GM19238 (cell line): ENCODE results near the gene CYP26A1.
A peak's percentile ranks its signal among the peaks of the same experiment; 100 is the strongest.
"Not testable (repeated sequence)": the region's sequence is repeated elsewhere in the genome, so short reads cannot be mapped to it uniquely, and the experiment has no call there.

Source experiments
- DNase-seq: peaks from one replicate; pipeline ENCODE4 v3.0.0; 2011; ENCODE audit warnings: low spot score; ENCODE audit not compliant: insufficient read length

CYP26A1 gene

GRCh38 chr10:93079663-93080349 lies 6.1 kb downstream of the CYP26A1 start:
- no peak for DNase-seq

DNA sequence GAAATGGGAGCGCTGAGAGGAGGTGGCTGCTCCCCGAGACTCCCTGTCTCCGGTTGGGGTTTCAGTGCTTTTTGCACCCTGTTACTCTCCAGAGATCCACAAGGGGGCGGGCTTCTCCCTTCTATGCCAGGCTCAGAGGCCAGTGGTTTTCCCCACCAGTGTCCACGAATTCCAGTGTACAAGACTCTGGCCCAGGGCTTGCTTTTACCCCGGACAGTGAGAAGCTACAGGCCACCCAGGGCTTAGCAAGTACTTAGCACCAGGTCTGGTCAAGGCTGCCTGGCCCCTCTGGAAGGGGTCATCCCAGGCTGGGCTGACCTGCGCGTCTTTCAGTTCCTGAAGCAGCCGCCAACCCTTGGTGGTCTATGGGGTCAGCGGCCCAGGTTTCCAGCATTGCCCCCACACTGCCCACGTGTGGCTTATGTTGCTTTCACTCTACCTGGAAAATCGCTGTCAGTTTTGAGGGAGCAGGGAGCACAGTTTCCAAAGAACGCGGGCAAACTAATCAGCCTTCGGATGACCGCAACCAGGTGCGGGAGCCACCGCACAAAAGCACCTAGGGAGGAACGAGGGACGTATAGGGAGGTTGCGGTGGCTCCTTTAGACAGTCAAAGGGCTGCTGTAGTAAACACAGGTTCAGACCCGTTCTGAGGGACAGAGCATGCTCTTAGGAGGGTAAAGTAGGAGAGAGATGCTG lies 6.8 kb downstream of the CYP26A1 start:
- DNase-seq: peak; percentile 77

- DNase-seq: no peak
These were observed 7.6 kb downstream of the CYP26A1 start for GRCh38 chr10:93081318-93081717.

DNA sequence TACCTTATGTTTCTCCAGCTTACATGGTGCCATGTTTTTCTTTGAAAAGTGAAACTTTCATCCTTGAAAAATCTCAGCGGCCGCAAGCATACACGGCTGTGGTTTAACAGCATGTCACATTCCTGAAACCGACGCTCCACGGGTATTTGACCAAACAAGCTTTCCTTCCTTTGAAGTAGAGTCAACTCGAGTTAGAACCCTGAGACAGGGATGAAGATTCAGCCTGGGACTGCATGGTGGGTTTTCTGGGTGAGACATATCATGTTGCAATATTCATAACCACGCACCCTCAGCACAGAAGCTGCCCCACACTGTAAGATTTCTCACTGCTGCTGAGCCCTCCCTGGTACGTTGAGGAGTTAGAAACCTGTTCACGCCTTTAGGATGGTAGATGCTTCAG lies 8.1 kb downstream of the CYP26A1 start:
- no peak for DNase-seq

DNA sequence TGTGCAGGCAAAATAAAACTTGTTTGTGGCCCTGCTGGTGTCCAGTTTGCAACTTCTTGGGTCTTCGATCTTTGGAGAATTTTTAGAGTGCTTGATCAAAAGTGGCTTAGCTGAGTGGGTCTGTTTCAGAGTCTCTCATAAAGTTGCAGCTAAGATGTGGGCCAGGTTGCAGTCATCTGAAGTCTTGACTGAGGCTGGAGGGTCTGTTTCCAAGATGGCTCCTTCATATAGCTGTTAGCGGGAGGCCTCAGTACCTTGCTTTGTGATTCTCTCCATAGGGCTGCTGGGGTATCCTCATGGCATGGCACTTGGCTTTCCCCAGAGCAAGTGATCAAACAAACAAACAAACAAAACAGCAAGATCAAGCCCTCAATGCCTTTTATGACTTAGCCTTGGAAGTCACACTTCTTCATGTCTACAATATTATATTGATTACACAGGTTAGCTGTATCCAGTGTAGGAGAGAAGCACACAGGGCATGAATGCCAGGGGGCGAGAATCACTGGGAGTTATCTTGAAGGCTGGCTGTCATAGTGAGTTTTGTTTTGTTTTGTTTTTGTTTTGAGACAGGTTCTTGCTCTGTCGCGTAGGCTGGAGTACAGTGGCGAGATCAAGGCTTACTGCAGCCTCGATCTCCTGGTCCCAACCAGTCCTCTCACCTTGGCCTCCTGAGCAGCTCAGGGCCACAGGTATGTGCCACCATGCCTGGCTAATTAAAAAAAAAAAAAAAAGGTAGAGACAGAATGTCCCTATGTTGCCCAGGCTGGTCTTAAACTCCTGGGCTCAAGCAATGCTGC lies 10.2 kb downstream of the CYP26A1 start:
- no peak for DNase-seq

- DNase-seq: no peak
These were observed 11.7 kb downstream of the CYP26A1 start for GRCh38 chr10:93085272-93085859.

- no peak for DNase-seq
These were observed 12.6 kb downstream of the CYP26A1 start for GRCh38 chr10:93086289-93086688.

DNA sequence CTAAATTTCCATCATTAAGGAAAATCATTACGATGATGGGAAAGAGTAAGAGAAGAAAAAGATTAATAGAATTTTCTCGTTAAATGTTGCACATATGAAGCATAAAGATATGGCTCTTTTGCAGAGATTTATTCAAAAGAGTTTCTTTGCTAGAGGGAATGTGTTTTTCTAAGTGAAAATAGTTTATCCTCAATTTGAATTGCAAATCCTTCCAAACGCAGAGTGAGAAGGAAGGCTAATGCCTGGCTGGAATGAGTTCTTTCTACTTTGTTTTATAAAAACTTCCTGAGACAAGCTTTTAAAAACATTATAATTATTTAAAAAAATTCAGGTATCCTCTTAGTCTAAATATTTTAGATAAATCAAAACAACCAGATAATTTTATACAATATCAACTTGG lies 14.2 kb downstream of the CYP26A1 start:
- no peak for DNase-seq

DNA sequence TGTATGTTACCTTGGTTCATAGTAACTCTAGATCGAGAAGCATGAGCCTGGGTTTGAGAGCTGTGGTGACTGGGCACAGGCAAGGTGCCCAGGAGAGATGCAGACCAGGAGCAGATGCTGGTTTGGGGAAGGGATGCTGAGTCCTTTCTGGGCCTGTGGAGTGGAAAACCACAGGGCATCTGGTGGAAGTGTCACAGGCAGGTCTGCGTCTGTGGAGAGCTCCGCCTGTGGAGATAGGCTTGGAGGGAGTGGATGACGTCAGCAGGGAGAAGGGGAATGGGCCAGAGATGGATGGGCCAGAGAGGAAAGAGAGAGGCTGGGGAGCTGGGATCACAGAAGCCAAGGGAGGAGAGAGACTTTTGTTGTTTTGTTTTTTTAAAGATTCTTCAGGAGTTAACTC lies 14.8 kb downstream of the CYP26A1 start:
- DNase-seq: no peak

DNA sequence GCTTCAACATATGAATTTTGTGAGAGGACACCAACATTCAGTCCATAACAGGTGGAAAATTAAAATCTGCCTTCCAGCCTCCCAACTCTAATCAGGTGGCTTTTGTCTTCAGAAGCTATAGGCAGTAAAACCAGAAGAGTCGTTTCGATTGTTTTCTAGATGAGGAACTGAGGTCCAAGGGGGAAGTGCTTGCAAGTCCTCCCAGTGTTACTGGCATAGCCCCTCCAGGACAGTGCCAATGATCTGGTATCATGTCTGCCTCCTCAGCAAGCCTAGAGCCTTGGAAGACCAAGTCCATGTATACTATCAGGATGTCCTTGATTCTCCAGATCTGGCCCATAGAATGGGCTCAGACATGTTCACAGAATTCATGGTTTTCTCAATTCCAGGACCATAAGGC lies 16.9 kb downstream of the CYP26A1 start:
- DNase-seq: no peak

DNA sequence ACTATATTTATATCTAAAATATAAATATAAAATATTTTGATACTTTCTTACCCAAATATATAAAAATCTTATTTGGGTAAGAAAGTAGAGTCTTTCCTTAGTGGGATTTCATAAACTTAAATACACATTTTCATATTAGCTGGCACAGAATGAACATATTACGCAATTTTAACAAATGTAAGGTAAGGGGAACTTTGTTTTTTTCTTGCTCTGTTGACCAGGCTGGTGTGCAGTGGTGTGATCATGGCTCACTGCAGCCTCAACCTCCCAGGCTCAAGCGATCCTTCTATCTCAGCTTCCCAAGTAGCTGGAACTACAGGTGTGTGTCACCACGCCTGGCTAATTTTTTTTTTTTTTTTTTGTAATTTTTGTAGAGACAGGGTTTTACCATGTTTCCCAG lies 18.3 kb downstream of the CYP26A1 start:
- no peak for DNase-seq

DNA sequence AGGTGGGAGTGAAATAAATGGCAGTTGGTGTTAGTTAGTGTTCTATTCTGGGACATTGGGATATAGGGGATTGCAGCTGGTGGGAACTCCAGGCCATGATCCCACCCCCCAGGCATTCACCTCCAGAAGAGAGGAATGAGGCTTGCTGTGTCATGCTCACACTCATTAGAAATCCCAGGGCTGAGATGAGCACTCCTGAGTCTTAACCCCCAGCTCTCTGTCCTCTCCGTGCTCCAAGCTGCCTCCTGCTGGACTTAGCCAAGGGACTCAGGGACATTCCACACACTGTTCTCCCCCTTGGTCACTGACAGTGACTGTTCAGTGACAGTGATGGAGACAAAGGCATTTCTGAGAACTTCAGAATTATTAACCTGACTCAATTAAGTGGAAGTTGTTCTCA lies 21.5 kb downstream of the CYP26A1 start:
- DNase-seq: no peak

DNA sequence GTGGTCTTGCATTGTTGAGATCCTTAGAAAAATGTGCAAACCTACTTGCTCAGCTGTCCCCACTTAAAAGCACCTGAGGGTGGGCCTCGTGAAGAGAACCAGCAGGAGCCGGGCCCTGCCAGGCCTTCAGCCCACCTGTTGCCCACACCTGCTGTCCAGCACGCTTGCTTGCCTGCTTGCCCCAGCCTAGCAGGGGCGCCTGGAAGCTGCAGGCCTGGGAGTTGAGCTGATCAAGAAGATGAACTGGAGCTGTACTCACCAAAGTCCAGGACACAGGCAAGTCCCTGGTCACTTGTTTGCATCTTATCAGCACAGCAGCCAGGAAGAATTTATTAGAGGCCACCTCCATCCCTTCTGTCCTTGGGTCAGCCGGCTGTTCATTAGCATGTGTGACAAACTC lies 23.2 kb downstream of the CYP26A1 start:
- no peak for DNase-seq

GRCh38 chr10:93097386-93097785 lies 23.7 kb downstream of the CYP26A1 start:
- no peak for DNase-seq

- DNase-seq: no peak
These were observed 25.1 kb downstream of the CYP26A1 start for GRCh38 chr10:93098816-93099215.

- DNase-seq: no peak
These were observed 26.0 kb downstream of the CYP26A1 start for GRCh38 chr10:93099670-93100069.

GRCh38 chr10:93101148-93101547 lies 27.5 kb downstream of the CYP26A1 start:
- DNase-seq: not testable (repeated sequence)

- DNase-seq: no peak
These were observed 30.3 kb downstream of the CYP26A1 start for GRCh38 chr10:93103953-93104352.

DNA sequence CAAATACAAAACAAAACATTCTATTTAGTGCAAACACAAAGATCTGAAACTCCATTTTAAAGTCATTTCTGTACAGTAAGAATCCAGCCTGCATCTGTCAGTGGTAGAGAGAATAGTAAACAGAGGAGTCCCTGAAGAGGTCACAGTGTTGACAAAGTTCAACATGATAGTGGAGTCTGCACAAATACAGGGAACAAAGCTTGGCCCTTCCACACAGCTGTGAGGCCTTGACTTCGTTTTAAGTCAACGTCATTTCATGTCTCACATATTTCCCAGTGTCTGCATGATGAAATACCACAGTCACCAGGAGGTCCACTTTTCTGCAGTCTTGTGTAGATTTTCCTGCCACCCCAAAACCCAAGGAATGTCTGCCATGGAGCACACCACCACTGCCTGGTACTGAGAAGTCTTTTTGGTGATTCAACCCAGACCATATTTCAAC lies 33.0 kb downstream of the CYP26A1 start:
- no peak for DNase-seq

DNA sequence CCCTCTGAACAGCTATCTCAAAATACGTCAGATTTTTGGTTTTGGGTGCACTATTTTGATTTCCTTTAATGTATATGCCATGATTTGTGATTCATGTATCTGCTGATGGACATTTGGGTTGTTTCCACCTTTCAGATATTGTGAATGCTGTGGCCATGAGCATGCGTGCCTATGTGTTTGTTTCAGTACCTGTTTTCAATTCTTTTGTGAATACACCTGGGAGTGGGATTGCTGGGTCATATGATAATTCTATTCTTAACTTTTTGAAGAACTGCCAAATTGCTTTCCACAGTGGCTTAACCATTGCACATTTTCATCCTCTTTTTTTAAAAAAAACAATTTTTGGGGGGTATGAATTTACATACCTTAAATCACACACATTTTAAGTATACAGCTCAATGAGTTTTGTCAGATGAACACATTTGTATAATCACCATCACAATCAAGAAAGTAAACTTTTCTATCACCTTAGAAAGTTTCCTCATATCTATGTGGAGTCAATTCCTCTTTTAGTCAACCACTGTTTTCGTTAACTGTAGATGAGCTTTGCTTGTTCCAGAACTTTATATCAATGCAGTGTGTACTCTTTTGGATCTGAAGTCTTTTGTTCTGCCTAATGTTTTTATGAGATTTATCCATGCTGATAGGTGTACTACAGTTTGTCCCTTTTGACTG lies 36.9 kb downstream of the CYP26A1 start:
- no peak for DNase-seq

DNA sequence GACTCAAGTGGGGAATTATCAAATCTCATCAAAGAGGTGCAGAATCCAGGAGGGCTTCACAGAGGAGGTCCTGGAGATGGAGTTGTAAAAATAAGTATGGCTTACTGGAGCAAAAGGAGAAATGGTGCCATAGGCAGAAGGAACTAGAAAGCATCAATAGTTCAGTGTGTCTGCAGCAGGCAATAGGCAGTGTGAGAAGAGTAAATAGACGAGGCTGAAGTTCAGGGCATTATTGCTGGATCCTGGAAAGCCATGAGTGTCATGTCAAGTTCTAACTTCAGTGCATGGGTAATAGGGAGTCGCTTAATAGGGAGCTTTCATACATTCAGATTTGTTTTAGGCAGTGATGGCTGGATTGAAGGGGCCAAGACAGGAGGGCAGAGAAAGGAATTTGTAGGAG lies 39.3 kb downstream of the CYP26A1 start:
- no peak for DNase-seq
